ENCODE data around the gene C18orf63.

Gene C18orf63

DNA sequence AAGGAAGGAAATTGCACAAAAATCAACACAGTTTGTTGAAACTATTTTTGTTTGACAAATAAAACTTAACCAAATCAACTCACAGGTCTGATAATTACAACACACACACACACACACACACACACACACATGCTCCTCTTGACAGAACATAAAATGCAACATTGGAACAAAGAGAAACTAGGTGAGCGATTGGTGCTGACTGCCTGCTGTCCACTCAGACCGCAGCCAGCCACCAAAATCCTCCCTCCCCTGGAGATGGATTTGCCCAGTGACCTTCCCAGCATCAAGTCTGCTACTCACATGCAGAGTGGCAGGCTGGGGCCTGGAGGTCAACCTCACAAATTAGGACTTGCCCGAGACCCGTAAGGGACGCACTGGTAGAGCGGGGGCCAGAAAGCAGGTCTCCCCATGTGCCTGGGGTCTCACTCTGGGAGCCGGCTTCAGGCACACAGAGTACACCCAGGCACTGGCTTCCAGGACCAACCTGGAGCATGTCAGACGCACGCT lies 80.1 kb downstream of the C18orf63 start:
- Mint-ChIP-seq H3K4me1 (no peaks in the 10 kb centered on the region), H3K36me3 (no peaks in the 10 kb centered on the region), H3K9me3 (no peaks in the 10 kb centered on the region), H3K27ac (no peak overlapping the region), H3K4me3 (no peak overlapping the region)
- no peak for ATAC-seq
- no peak for DNase-seq (ENCODE audit: low spot score in 2 of 2)

DNA sequence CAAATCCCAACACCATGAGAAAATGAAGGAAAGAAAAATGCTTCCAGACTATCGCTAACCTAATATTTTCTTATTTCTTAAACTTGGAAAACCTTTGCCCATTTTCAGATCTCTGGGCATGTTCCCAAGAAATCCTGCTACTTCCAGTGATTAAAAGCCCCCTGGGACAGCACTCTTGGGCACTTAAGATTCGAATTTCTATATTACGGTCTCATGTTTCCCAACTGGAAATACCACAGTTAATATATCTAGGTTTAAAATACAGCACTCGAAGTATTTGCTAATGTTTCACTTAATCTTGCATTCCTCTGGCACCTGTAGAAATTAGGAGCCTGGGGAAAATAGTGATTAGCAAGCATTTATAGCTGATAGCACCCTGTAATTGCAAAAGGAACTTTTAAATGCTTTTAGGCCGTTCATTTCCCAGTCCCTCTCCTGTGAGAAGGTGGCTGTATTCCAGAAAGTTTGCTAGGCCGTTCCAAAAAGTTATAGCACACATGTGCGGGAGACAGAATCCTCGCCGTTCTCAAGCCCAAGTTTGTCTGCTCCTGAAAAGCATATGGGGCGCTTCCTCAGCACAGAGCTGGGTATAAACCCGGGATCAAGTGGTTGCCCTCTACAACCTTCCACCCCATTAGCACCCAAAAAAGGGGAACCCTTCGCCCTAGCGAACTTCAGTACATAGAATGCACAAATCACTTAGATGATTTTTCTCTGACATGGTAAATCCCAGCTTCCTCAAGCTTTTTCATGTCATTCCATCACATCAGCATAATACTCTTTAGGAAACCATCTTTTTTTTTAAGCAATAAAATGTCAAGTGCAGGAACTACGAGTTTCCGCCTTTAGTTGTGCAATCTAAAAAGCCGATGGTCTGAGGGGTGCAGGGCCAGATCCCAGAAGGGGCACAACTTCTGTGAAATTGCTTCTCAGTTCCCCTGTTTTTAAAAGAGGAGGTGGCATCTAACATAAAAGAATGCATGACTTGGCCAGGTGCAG lies 80.8 kb downstream of the C18orf63 start:
- no peaks in the 10 kb centered on the region for H3K9me3 Mint-ChIP-seq
- H3K4me3 Mint-ChIP-seq, result no peak overlapping the region
- DNase-seq (ENCODE audit: low spot score in 2 of 2), result no peak
- no peak for ATAC-seq
- H3K36me3 Mint-ChIP-seq, result no peaks in the 10 kb centered on the region
- no peak overlapping the region for H3K27ac Mint-ChIP-seq
- no peaks in the 10 kb centered on the region for H3K4me1 Mint-ChIP-seq

DNA sequence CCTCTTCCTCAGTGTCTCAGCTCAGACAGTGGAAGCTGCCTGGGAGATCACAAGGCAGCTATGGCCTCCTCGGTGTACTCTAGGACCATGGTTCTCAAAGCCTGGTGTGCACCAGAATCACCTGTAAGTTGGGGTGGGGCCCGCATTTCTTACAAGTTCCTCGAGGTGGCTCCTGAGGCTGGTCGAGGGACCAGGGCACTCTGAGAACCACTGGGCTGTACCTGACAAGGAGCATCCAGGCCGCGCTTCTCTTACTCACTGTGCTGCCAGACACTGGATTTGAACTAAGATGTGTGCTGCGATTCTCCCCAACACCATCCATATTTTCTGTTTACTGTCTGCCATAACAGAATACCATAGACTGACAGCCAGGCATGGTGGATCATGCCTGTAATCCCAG lies 81.9 kb downstream of the C18orf63 start:
- H3K9me3 Mint-ChIP-seq, result no peaks in the 10 kb centered on the region
- H3K36me3 Mint-ChIP-seq, result no peaks in the 10 kb centered on the region
- no peaks in the 10 kb centered on the region for H3K4me1 Mint-ChIP-seq
- ATAC-seq (no peak), DNase-seq (ENCODE audit: low spot score in 2 of 2) (no peak)
- H3K4me3 Mint-ChIP-seq, result no peak overlapping the region
- H3K27ac Mint-ChIP-seq, result no peak overlapping the region

DNA sequence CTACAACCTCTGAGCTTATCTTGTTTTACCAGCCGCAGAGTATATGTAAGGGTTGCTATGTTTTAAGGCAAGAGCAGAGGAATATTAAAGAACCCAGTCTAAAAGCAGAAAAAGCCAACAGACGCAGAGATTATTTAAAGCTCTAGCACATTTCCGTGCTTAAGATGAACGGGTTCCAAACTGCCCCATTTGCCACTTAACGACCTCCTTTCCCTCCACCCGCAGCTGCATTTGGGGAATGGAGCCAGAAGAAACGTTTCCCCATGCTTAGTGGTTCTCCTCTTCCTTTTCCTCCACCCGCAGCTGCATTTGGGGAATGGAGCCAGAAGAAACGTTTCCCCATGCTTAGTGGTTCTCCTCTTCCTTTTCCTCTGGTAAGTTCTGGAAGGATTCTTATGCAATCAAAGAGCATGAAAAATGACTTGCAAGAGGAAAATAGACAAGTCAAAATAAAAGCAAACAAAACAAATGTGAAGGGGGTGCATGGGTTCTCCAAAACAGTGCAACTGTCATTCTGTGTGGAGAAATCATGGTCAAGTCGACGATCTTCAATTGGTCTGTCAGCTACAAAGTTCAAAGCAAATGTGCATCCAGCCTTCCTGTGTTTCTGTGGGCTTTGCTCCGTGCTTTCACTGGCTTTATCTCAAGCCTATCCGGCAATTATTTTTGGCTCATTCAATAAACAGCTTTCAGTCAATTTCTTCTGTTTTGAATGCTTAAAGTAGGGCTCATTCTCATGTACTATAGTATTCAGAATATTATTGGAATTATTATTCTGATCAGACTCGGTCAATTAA lies 83.7 kb downstream of the C18orf63 start:
- Mint-ChIP-seq H3K4me1 (no peaks in the 10 kb centered on the region), H3K9me3 (no peaks in the 10 kb centered on the region), H3K36me3 (no peaks in the 10 kb centered on the region), H3K27ac (no peak overlapping the region), H3K4me3 (no peak overlapping the region)
- no peak for ATAC-seq
- DNase-seq (ENCODE audit: low spot score in 2 of 2), result no peak

DNA sequence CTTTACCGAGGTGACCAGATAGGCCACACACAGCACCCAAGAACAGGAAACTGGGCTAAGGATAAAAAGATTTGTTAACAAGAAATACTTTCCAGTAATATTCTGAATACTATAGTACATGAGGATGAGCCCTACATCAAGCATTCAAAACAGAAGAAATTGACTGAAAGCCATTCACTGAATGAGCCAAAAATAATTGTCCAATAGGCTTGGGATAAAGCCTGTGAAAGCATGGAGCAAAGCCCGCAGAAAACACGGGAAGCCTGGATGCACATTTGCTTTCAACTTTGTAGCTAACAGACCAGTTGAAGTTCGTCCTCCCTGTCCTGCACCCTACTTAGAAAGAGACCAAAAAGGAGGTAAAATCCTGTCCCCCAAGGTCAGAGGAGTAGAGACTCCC lies 85.2 kb downstream of the C18orf63 start:
- DNase-seq (ENCODE audit: low spot score in 2 of 2), result no peak
- H3K36me3 Mint-ChIP-seq, result no peaks in the 10 kb centered on the region
- H3K9me3 Mint-ChIP-seq, result no peaks in the 10 kb centered on the region
- H3K4me3 Mint-ChIP-seq, result no peak overlapping the region
- no peak for ATAC-seq
- H3K4me1 Mint-ChIP-seq, result no peaks in the 10 kb centered on the region
- H3K27ac Mint-ChIP-seq, result no peak overlapping the region

DNA sequence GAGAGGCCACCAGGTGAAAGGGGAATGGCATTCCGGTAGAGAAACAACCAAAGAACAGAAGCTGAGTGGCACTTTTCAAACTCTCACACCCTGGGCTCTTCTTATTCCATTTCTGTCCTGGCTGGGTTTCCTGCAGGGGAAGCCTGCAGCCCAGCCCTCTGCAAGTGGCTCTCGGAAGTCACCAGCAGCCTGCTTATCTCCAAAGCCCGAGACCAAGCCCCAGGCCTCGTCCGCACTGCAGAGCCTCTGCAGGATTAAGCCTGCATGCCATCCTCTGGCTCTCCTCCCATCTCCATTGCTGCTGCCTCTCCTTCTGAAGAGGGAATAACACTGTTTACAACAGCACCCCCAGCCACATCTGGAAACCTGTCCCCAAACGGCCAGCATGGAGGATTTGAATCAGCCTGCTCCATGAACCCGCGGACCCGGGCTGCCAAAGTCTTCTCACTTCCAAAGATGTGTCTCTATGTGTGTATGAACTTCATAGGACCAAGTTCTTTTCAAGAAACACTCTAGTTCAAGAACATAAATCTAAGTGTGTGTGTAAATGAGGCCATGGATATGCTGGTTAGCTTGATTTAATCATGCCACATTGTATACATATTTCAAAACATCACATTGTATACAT lies 87.3 kb downstream of the C18orf63 start:
- ATAC-seq, result no peak
- Mint-ChIP-seq H3K36me3 (no peaks in the 10 kb centered on the region), H3K9me3 (no peaks in the 10 kb centered on the region), H3K4me1 (peaks cover 7% of the 10 kb centered on the region), H3K27ac (no peak overlapping the region), H3K4me3 (no peak overlapping the region)
- no peak for DNase-seq (ENCODE audit: low spot score in 2 of 2)

DNA sequence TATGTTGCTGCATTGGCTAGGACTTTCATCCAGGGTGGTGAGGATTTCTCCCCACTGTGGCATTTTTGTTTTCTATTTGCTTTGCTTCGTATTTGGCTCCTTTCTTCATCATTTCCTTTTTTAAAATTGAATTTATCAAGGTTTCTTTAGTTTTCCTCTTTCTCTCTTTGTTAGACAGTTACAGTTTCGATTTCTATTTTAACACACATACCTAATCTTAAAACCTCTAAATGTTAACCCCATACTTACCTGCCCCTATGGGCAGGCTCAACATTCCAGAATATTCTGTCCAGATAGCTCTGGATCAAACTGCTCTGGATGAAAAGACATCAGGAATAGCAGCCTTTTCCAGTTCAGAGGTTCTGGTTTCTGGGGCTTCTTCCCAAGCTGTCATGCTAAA lies 92.2 kb downstream of the C18orf63 start:
- peak overlapping the region; percentile 38 for H3K4me3 Mint-ChIP-seq
- H3K36me3 Mint-ChIP-seq, result no peaks in the 10 kb centered on the region
- H3K27ac Mint-ChIP-seq, result peak overlapping the region; percentile 72
- DNase-seq (ENCODE audit: low spot score in 2 of 2) (no peak), ATAC-seq (no peak)
- peaks cover 25% of the 10 kb centered on the region for H3K4me1 Mint-ChIP-seq
- H3K9me3 Mint-ChIP-seq, result no peaks in the 10 kb centered on the region
